ENCODE measurements around the gene AK2. TPM values are rescaled to one million over a fixed set of nuclear protein-coding genes. Genes with fewer than 3 reads are reported as not detected.
"Not testable (repeated sequence)": the region's sequence is repeated elsewhere in the genome, so short reads cannot be mapped to it uniquely, and the experiment has no call there.

Gene AK2
- total and polyA plus RNA-seq, 2 donors (not counting 1 experiment from before 2014, with no cell fraction given) = 66.8 to 109 TPM

GRCh38 chr1:33024430-33025179 is 12.1 kb downstream of the AK2 start:
- ChIA-PET POLR2A (interaction anchor here (0.6 kb wide), 2 partner anchors 10 to 956 kb away, joined by 3 read pairs; no protein-coding TSS in a partner anchor), CTCF (interaction anchor here (1.0 to 1.1 kb wide), 4 partner anchors 9 to 91 kb away, joined by 3 to 4 read pairs (median 4); no protein-coding TSS in a partner anchor)
- peaks cover 13 to 15% of the 10 kb centered on the region in 2 donors for H3K4me1 ChIP-seq (ENCODE audit: control insufficient read depth in 2 of 2, insufficient read depth in 2 of 2, low read length in 2 of 2)
- H3K27me3 ChIP-seq (replicated peaks in 1 of 4; ENCODE audit: control extremely low read depth in 1 of 4, control insufficient read depth in 3 of 4, insufficient read depth in 4 of 4, low read length in 3 of 4); H3K27me3 Mint-ChIP-seq; H3K4me3 ChIP-seq (ENCODE audit: control extremely low read depth in 1 of 5, extremely low read depth in 1 of 5, insufficient read depth in 1 of 5, low read depth in 2 of 5, low read length in 4 of 5); H3K9me3 Mint-ChIP-seq (ENCODE audit: insufficient read depth); intact Hi-C loops (cut with micrococcal nuclease); H3K9ac ChIP-seq (ENCODE audit: low read length); H3K4me3 Mint-ChIP-seq; H3K9me3 ChIP-seq (ENCODE audit: control extremely low read depth in 1 of 3, control insufficient read depth in 2 of 3, insufficient read depth in 1 of 3, low read length in 2 of 3); ATAC-seq (ENCODE audit: low read depth); H2AFZ ChIP-seq (ENCODE audit: insufficient read depth, low read depth, low read length, poor library complexity, severe bottlenecking); DNase-seq; H3K4me2 ChIP-seq (replicated peaks; ENCODE audit: low read depth, low read length, poor library complexity, severe bottlenecking): not testable (repeated sequence)
- H3K36me3 ChIP-seq (replicated peaks in 1 of 2; ENCODE audit: control extremely low read depth in 1 of 2, control insufficient read depth in 1 of 2, extremely low read depth in 1 of 2, insufficient read depth in 2 of 2, low read length in 1 of 2) = peaks cover 14 to 51% of the 10 kb centered on the region in 2 experiments
- no CpG with 5 or more reads among the region's 6 CpGs for WGBS (ENCODE audit: insufficient coverage)
- H3K27ac ChIP-seq (ENCODE audit: low read length in 2 of 2) = peak overlapping the region in 1 of 2 donors; percentile 33
- Mint-ChIP-seq H3K27ac (peak overlapping the region; percentile 6), H3K4me1 (peaks cover 31% of the 10 kb centered on the region)
- peaks cover 31% of the 10 kb centered on the region for H4K20me1 ChIP-seq (ENCODE audit: control insufficient read depth, insufficient read depth, low read length, poor library complexity, severe bottlenecking)
- H3K79me2 ChIP-seq (ENCODE audit: control insufficient read depth, insufficient read depth, low read length) = peaks cover 55% of the 10 kb centered on the region

GRCh38 chr1:33022650-33023200 is 14.0 kb downstream of the AK2 start:
- peaks cover 19 to 55% of the 10 kb centered on the region in 2 experiments for H3K36me3 ChIP-seq (replicated peaks in 1 of 2; ENCODE audit: control extremely low read depth in 1 of 2, control insufficient read depth in 1 of 2, extremely low read depth in 1 of 2, insufficient read depth in 2 of 2, low read length in 1 of 2)
- POLR2A ChIA-PET = interaction anchor here (0.8 kb wide), 1 partner anchor 59 kb away, joined by 3 read pairs; no protein-coding TSS in a partner anchor

More at GRCh38 chr1:33022650-33023200, 14.0 kb downstream of the AK2 start:
- Histone ChIP-seq H3K27ac (ENCODE audit: low read length in 2 of 2) (no peak overlapping the region), H3K9me3 (ENCODE audit: control extremely low read depth in 1 of 3, control insufficient read depth in 2 of 3, insufficient read depth in 1 of 3, low read length in 2 of 3) (no peaks in the 10 kb centered on the region), H3K4me2 (replicated peaks; ENCODE audit: low read depth, low read length, poor library complexity, severe bottlenecking) (no peak overlapping the region), H3K27me3 (replicated peaks in 1 of 4; ENCODE audit: control extremely low read depth in 1 of 4, control insufficient read depth in 3 of 4, insufficient read depth in 4 of 4, low read length in 3 of 4) (no peaks in the 10 kb centered on the region), H3K79me2 (ENCODE audit: control insufficient read depth, insufficient read depth, low read length) (peaks cover 41% of the 10 kb centered on the region), H2AFZ (ENCODE audit: insufficient read depth, low read depth, low read length, poor library complexity, severe bottlenecking) (no peak overlapping the region), H3K4me3 (ENCODE audit: control extremely low read depth in 1 of 5, extremely low read depth in 1 of 5, insufficient read depth in 1 of 5, low read depth in 2 of 5, low read length in 4 of 5) (no peak overlapping the region), H4K20me1 (ENCODE audit: control insufficient read depth, insufficient read depth, low read length, poor library complexity, severe bottlenecking) (peaks cover 14% of the 10 kb centered on the region), H3K9ac (ENCODE audit: low read length) (no peak overlapping the region), H3K4me1 (ENCODE audit: control insufficient read depth in 2 of 2, insufficient read depth in 2 of 2, low read length in 2 of 2) (peaks cover 13 to 15% of the 10 kb centered on the region in 2 donors)
- TF ChIP-seq CTCF (IDR thresholded peaks at IDR 0.05) = no peak
- no peak for TF ChIP-seq EZH2 (IDR thresholded peaks at IDR 0.05; ENCODE audit: borderline replicate concordance, insufficient read depth, low read depth, low read length, poor library complexity, severe bottlenecking)
- ATAC-seq (ENCODE audit: low read depth) (no peak), DNase-seq (no peak)
- intact Hi-C loops (cut with micrococcal nuclease) = no loop called here
- H3K27ac Mint-ChIP-seq = no peak overlapping the region
- peaks cover 25% of the 10 kb centered on the region for H3K4me1 Mint-ChIP-seq
- CTCF ChIA-PET = interaction anchor here (1.1 to 1.2 kb wide), 3 partner anchors 13 to 89 kb away, joined by 3 to 4 read pairs (median 3); no protein-coding TSS in a partner anchor
- H3K27me3 Mint-ChIP-seq = no peaks in the 10 kb centered on the region
- no peaks in the 10 kb centered on the region for H3K9me3 Mint-ChIP-seq (ENCODE audit: insufficient read depth)
- H3K4me3 Mint-ChIP-seq = no peak overlapping the region
